Measurements from ENCODE around the gene RWDD2A.

RWDD2A gene

DNA sequence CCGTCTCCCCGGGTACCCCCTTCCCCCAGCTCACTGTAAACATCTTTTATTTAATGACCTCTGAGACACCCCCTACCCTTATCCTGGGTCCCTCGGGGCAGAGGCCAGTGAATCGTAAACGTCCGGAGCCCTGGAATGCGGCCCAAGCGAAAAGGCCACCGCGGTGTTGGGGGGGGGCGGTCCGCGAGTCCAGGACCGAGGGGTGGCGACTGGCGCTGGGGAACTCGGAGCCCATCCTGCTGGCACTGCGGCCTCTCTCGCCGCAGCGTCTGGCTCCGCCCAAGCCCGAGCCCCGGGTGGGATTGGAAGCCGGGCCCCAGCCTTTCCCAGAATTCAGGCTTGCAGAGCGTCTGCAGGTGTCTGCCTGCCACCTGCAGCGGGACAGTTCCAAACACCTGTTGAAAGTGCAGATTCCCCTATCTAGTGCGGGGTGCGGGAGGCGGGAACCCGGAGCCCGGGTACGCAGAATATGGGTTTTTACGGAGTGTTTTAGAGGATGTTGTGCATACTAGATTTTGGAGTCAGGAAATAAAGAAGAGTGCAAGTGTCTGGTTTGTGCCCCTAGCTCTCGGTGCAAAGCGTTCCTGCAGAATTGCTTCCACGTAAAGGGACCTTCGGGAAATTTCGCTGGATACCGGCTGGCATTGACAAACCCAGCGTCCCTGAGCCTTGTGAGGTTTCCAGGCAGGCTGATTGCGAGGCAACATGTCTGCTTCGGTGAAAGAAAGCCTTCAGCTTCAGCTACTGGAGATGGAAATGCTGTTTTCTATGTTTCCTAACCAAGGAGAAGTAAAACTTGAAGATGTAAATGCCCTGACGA is 800 bp downstream of the RWDD2A start:
- TF ChIP-seq, protein P1, sequence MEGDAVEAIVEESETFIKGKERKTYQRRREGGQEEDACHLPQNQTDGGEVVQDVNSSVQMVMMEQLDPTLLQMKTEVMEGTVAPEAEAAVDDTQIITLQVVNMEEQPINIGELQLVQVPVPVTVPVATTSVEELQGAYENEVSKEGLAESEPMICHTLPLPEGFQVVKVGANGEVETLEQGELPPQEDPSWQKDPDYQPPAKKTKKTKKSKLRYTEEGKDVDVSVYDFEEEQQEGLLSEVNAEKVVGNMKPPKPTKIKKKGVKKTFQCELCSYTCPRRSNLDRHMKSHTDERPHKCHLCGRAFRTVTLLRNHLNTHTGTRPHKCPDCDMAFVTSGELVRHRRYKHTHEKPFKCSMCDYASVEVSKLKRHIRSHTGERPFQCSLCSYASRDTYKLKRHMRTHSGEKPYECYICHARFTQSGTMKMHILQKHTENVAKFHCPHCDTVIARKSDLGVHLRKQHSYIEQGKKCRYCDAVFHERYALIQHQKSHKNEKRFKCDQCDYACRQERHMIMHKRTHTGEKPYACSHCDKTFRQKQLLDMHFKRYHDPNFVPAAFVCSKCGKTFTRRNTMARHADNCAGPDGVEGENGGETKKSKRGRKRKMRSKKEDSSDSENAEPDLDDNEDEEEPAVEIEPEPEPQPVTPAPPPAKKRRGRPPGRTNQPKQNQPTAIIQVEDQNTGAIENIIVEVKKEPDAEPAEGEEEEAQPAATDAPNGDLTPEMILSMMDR (IDR thresholded peaks at IDR 0.05; ENCODE audit: extremely low read depth, insufficient read depth, missing control alignments) = no peak
- in situ Hi-C loops (cut with MboI; ENCODE audit: low pct_unique_long_range_greater_than_20kb, low sequenced_read_pairs, unreplicated experiment) = no loop called here
- peak; percentile 44 for DNase-seq (ENCODE audit: low spot score)

DNA sequence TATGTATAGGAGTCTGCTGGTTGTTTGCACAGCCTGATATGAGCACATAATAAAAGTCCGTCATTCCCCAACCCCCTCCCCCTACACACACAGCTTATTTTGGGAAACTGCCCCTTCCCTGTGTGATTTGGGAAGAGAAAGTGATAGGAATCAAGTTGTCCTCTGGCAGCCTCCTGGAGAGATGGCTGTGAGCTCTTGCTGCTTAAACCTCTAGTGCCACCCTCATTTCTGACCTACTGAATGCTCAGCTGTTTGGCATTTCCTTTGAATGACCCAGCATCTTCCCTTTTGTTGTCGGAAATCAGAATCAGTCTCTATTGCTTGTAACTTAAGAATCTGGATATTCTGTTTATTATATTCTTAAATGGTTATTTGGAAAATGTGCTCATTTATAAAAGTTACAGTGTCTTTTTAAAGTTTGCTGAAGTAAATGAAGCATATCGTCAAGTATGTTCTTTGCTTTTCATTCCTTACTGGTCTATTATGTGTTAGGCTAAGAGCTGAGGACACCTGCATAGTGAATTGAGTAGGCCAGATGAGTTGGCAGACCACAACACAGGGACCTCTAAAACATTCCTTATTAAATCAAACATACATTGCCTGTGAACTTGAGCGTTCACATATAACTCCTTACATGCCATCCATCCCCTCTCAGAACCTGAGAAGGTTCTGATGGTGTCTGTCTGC is 5.5 kb downstream of the RWDD2A start:
- TF ChIP-seq, protein P1 (IDR thresholded peaks at IDR 0.05; ENCODE audit: extremely low read depth, insufficient read depth, missing control alignments) = no peak
- in situ Hi-C loops (cut with MboI; ENCODE audit: low pct_unique_long_range_greater_than_20kb, low sequenced_read_pairs, unreplicated experiment) = no loop called here
- DNase-seq (ENCODE audit: low spot score) = no peak

DNA sequence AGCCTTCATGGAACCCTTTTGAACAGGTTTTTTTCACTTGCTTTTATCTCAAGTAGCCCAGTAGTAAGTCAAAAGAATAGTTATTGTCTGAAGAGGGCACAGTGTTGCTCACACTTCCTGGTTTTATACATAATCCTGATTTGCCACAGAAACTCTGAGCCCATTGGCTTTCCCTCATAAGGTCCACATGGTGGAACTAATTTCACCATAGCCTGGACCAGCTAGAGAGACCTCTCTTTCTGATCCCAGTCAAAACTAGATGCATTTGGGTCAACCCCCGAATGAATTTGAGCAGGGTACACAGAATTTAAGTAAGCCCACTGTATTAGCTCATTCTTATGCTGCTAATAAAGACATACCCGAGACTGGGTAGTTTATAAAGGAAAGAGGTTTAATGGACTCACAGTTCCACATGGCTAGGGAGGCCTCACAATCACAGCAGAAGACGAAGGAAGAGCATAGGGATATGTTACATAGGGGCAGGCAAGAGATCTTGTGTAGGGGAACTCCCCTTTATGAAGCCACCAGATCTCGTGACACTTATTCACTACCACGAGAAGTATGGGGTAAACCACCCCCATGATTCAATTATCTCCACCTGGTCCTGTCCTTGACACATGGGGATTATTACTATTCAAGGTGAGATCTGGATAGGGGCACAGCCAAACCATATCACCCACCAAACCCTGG is 6.2 kb downstream of the RWDD2A start:
- TF ChIP-seq, protein P1 (IDR thresholded peaks at IDR 0.05; ENCODE audit: extremely low read depth, insufficient read depth, missing control alignments) = no peak
- in situ Hi-C loops (cut with MboI; ENCODE audit: low pct_unique_long_range_greater_than_20kb, low sequenced_read_pairs, unreplicated experiment) = no loop called here
- DNase-seq (ENCODE audit: low spot score) = no peak

DNA sequence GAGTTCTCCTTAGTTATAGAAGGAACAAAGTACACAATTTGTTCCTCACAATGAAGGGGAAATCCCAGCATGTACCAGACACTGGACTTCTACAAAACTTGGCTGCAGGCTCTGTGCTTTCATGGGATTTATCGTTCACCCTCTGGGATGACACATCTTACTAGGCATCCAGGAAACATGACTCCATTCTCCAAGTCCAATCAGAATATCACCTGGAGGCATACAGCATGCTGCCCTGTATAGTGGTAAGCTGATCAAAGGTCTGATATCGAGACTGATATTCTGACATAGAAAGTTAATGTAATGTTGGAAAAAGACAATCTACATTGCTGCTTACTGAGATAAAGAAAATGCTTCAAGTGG is 6.7 kb downstream of the RWDD2A start:
- TF ChIP-seq, protein P1 (IDR thresholded peaks at IDR 0.05; ENCODE audit: extremely low read depth, insufficient read depth, missing control alignments) = no peak

DNA sequence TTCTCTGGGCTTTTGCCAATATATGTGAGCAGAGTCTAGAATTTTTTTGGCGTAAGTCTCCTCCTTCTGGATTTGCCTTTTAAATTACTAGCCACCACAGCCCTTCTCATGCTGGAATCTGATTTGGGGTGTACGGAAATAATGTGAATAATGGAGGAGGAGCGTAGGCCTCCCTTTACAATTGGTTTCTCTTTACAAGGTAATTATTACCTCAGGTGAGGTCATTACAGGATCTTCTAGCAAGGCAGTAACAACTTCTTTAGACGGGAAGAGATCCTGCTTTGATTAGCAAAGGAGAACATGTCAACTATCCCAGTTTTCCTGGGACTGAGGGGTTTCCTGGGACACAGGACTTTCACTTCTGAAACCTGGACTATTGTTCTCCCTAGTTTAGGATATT is 8.9 kb downstream of the RWDD2A start:
- TF ChIP-seq, protein P1 (IDR thresholded peaks at IDR 0.05; ENCODE audit: extremely low read depth, insufficient read depth, missing control alignments) = no peak
- no peak for DNase-seq (ENCODE audit: low spot score)
- in situ Hi-C loops (cut with MboI; ENCODE audit: low pct_unique_long_range_greater_than_20kb, low sequenced_read_pairs, unreplicated experiment) = loop anchor here (25.0 kb wide), 1 partner anchor 965 kb away; the partner anchor contains the start of gene IBTK

More for the DNA sequence above, 6.7 kb downstream of the RWDD2A start:
- no peak for DNase-seq (ENCODE audit: low spot score)
- in situ Hi-C loops (cut with MboI; ENCODE audit: low pct_unique_long_range_greater_than_20kb, low sequenced_read_pairs, unreplicated experiment) = loop anchor here (25.0 kb wide), 1 partner anchor 963 kb away; the partner anchor contains the start of gene IBTK

All from GM13977 (cell line).